ENCODE measurements around the gene PLEKHG2.

DNA sequence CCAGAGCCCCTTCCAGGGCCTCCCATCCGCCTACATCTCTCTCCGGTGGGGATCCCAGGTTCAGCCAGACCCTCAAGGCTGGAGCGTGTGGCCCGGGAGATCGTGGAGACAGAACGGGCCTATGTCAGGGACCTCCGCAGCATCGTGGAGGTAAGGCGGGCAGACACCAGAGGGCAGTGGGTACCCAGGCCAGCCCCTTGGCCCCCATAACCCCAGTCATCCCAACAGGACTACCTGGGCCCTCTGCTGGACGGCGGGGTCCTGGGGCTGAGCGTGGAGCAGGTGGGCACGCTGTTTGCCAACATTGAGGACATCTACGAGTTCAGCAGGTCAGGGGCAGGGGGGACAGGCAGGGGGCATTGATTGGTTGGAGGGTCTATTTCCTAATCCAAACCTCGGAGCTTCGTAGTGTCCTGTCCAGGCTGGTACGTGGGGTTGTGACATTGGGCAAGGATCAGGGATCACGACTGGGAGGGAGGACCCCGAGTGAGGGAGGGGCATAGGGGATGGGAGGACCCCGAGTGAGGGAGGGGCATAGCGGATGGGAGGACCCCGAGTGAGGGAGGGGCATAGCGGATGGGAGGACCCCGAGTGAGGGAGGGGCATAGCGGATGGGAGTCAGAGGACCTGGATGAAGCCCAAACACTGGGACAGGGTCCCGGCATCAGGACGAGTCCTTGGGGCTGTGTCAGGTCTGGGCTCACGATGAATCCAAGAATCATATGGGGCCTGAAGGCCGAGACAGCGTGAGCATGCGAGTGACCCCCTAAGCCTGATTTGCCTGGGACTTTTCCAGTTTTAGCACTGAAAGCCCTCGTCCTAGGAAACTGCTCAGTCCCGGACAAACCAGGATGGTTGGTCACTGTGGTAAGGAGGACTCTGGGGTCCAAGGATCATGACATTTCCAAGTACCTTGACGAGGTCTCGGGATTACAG, 2.9 kb downstream of the PLEKHG2 start:
- TF ChIP-seq CTCF (conservative IDR thresholded peaks at IDR 0.05) (no peak), ZFX (IDR thresholded peaks at IDR 0.05) (no peak)

Measured in C4-2B (cell line).